HepG2 (cell line): ENCODE data around the gene EPS8L3. TPM values are rescaled to one million over a fixed set of nuclear protein-coding genes. Genes with fewer than 3 reads are reported as not detected.

Experiments used
- ATAC-seq: fragments of 200-7000 bp; cut with Tn5 transposase; 3 replicates; pipeline ENCODE4 v1.9.1; 2020; ENCODE audit warnings: mild to moderate bottlenecking, moderate library complexity
- BruUV-seq: library from RNA; stranded (reverse); fragments of 400-500 nt; replicated peaks from 2 replicates; lab custom pipeline; 2021; lab: Mats Ljungman, UMichigan
- CTCF ChIA-PET: fragments of 300-600 bp; formaldehyde crosslinking; extraction: SDS; loops from one replicate; lab custom pipeline; 2021; ENCODE audit warnings: low total read pairs, inconsistent platforms, low intra/inter-chr PET ratio; lab: Yijun Ruan, JAX
- POLR2A ChIA-PET: fragments of 350-600 bp; sonication (Branson Sonifier 250); formaldehyde crosslinking; loops from one replicate; lab custom pipeline; 2020; ENCODE audit warnings: antibody characterized with exemption, inconsistent platforms; lab: Yijun Ruan, JAX
- DNase-seq: peaks from one replicate; pipeline ENCODE4 v3.0.0-alpha.2; 2015; ENCODE audit warnings: low spot score
- FAIRE-seq: peaks from 3 replicates; lab custom pipeline; 2011; peaks lifted over from hg19 to GRCh38; lab: Jason Lieb, UNC
- H2AFZ ChIP-seq: one replicate; pipeline ENCODE4 v1.6.1; 2011; ENCODE audit warnings: low read length, inconsistent platforms
- H3K27ac ChIP-seq: fragments of 300-600 bp; 3 replicates; pipeline ENCODE4 v1.8.0; 2011; ENCODE audit warnings: mixed run types, mild to moderate bottlenecking, mixed read lengths, low read length, inconsistent platforms; ENCODE audit not compliant: insufficient read depth; ENCODE audit errors: extremely low read length
- H3K27me3 ChIP-seq, 2 experiments: fragments of 200-600 bp in 1 of 2; 2 replicates in 1 of 2; 3 replicates in 1 of 2; pipeline versions ENCODE4 v1.6.0 to v1.8.0; 2011; ENCODE audit warnings: low read length in 2 of 2, mild to moderate bottlenecking in 2 of 2, moderate library complexity in 2 of 2, inconsistent platforms in 1 of 2; ENCODE audit not compliant: insufficient read depth in 2 of 2, control insufficient read depth in 1 of 2
- H3K36me3 ChIP-seq, 2 experiments: fragments of 200-600 bp in 1 of 2; replicated peaks in 1 of 2; 2 replicates in 1 of 2; 3 replicates in 1 of 2; pipeline versions ENCODE4 v1.5.1 to v1.8.0; 2011; ENCODE audit warnings: low read length in 2 of 2, inconsistent platforms in 1 of 2; ENCODE audit not compliant: insufficient read depth in 2 of 2, control insufficient read depth in 1 of 2
- H3K4me1 ChIP-seq: 2 replicates; pipeline ENCODE4 v1.5.1; 2012; ENCODE audit warnings: low read length, inconsistent platforms; ENCODE audit not compliant: insufficient read depth
- H3K4me2 ChIP-seq: 2 replicates; pipeline ENCODE4 v1.6.0; 2011; ENCODE audit warnings: low read depth, low read length, inconsistent platforms
- H3K4me3 ChIP-seq, 3 experiments: fragments of 200-600 bp in 1 of 3; sonication (generic), shearing (Covaris generic) in 1 of 3; replicated peaks in 1 of 3; 2 replicates each; pipeline ENCODE4 v1.5.1; 2011 to 2016; ENCODE audit warnings: low read length in 3 of 3, inconsistent platforms in 2 of 3, low read depth in 2 of 3, mild to moderate bottlenecking in 2 of 3, control low read depth in 1 of 3, mixed read lengths in 1 of 3; ENCODE audit not compliant: insufficient read depth in 1 of 3
- H3K79me2 ChIP-seq: one replicate; pipeline ENCODE4 v1.6.1; 2011; ENCODE audit warnings: low read length, inconsistent platforms; ENCODE audit not compliant: insufficient read depth
- H3K9ac ChIP-seq: 2 replicates; pipeline ENCODE4 v1.6.0; 2011; ENCODE audit warnings: mild to moderate bottlenecking, low read depth, low read length, inconsistent platforms; ENCODE audit not compliant: insufficient read depth
- H3K9me3 ChIP-seq: 2 replicates; pipeline ENCODE4 v1.5.1; 2012; ENCODE audit warnings: mild to moderate bottlenecking, low read length
- H4K20me1 ChIP-seq: 2 replicates; pipeline ENCODE4 v1.6.0; 2011; ENCODE audit warnings: inconsistent platforms, mild to moderate bottlenecking, low read length, moderate library complexity; ENCODE audit not compliant: insufficient read depth
- CTCF ChIP-seq: sonication (generic); formaldehyde crosslinking; IDR thresholded peaks from 2 replicates; pipeline ENCODE4 v1.5.0; 2020; ENCODE audit warnings: mild to moderate bottlenecking, missing genetic modification reagents, moderate library complexity
- ELF4 ChIP-seq: sonication (generic); formaldehyde crosslinking; IDR thresholded peaks from 2 replicates; pipeline ENCODE4 v1.5.0; 2020; ENCODE audit warnings: missing genetic modification reagents, mild to moderate bottlenecking, moderate library complexity, borderline replicate concordance
- GABPA ChIP-seq, 2 experiments: IDR thresholded peaks; 2 replicates each; pipeline ENCODE4 v1.6.1; 2011 to 2016; ENCODE audit warnings: low read depth in 2 of 2, low read length in 1 of 2, missing biosample characterization in 1 of 2, missing genetic modification characterization in 1 of 2
- GATAD1 ChIP-seq: IDR thresholded peaks from 2 replicates; pipeline ENCODE4 v1.6.1; 2016; ENCODE audit warnings: missing genetic modification reagents, missing compliant biosample characterization
- NAIF1 ChIP-seq: sonication (generic); formaldehyde crosslinking; IDR thresholded peaks from 2 replicates; pipeline ENCODE4 v1.5.0; 2020; ENCODE audit warnings: mild to moderate bottlenecking, missing genetic modification reagents, borderline replicate concordance
- POGK ChIP-seq: sonication (generic); formaldehyde crosslinking; conservative IDR thresholded peaks from 2 replicates; pipeline ENCODE4 v1.8.0; 2022; ENCODE audit warnings: mild to moderate bottlenecking, moderate library complexity, missing genetic modification reagents
- POLR2AphosphoS5 ChIP-seq: IDR thresholded peaks from 2 replicates; pipeline ENCODE4 v1.6.1; 2012; ENCODE audit warnings: low read depth, low read length
- ZBTB7A ChIP-seq: sonication (generic); formaldehyde crosslinking; IDR thresholded peaks from 2 replicates; pipeline ENCODE4 v1.8.0; 2022; ENCODE audit warnings: mild to moderate bottlenecking, missing genetic modification reagents
- ZNF18 ChIP-seq: sonication (generic); formaldehyde crosslinking; IDR thresholded peaks from 2 replicates; pipeline ENCODE4 v1.8.0; 2022; ENCODE audit warnings: mild to moderate bottlenecking, missing genetic modification reagents; ENCODE audit not compliant: insufficient replicate concordance
- ZNF550 ChIP-seq: sonication (generic); formaldehyde crosslinking; IDR thresholded peaks from 2 replicates; pipeline ENCODE4 v1.4.0; 2020; ENCODE audit warnings: mild to moderate bottlenecking, missing genetic modification reagents, borderline replicate concordance
- ZNF879 ChIP-seq: sonication (generic); formaldehyde crosslinking; IDR thresholded peaks from 2 replicates; pipeline ENCODE4 v1.8.1; 2023; ENCODE audit warnings: missing genetic modification reagents
- WGBS: methylation state at CpG from one replicate; pipeline ENCODE4 v1.1.6; 2017; ENCODE audit warnings: low lambda C conversion rate; 5-methylcytosine and 5-hydroxymethylcytosine counted together
- in situ Hi-C: cut with HindIII; loops from 2 replicates; pipeline ENCODE4 v1.10.0; 2017; ENCODE audit warnings: low pct_unique_long_range_greater_than_20kb; ENCODE audit not compliant: extremely low pct_ligation_motif_present
- intact Hi-C: fragments of 100-400 bp; cut with micrococcal nuclease; formaldehyde crosslinking; loops from one replicate; pipeline ENCODE4 v1.10.0; 2022; ENCODE audit not compliant: unreplicated experiment
- polyA plus RNA-seq, 8 experiments: library from polyadenylated mRNA; depleted of rRNA in 3 of 8; stranded (reverse) in 7 of 8; unstranded in 1 of 8; fragments of >200 nt; fragmentation: Illumina TruSeq in 4 of 8; extraction: Trizol in 4 of 8; gene quantifications; 2 replicates each; pipeline versions ENCODE4 v1.2.1 to v1.2.3, GENCODE V29; 2011 to 2016; ENCODE audit warnings: low read depth in 4 of 8, missing spikeins in 1 of 8, mixed read lengths in 1 of 8; ENCODE audit not compliant: insufficient read depth in 1 of 8
- total RNA-seq, 5 experiments: library from RNA; depleted of rRNA; stranded (reverse); fragments of >200 nt; fragmentation: Illumina TruSeq; extraction: Trizol; gene quantifications; 2 replicates each; pipeline ENCODE4 v1.2.3, GENCODE V29; 2016; ENCODE audit warnings: low read depth in 1 of 5

EPS8L3 gene
- total and polyA plus RNA-seq, 2 of the 13 experiments (the other 11 are each of a cell fraction or from before 2014, with no cell fraction given), result 18.2 to 106 TPM

GRCh38 chr1:109762821-109763645, 690 bp downstream of the EPS8L3 start:
- Histone ChIP-seq H3K9ac (peak overlapping the region; percentile 80), H3K4me1 (peaks cover 80% of the 10 kb centered on the region), H4K20me1 (no peaks in the 10 kb centered on the region), H3K27ac (peak overlapping the region; percentile 74), H3K9me3 (no peaks in the 10 kb centered on the region), H3K4me3 (peak overlapping the region; percentile 76 to 88 (median 79)), H3K79me2 (peaks cover 24% of the 10 kb centered on the region), H3K36me3 (peaks cover 4 to 16% of the 10 kb centered on the region in 2 experiments; a peak in 2 of 5 replicates), H2AFZ (no peak overlapping the region), H3K27me3 (no peaks in the 10 kb centered on the region; a peak in 2 of 5 replicates), H3K4me2 (peak overlapping the region; percentile 92)
- DNase-seq, result no peak
- in situ Hi-C loops, result no loop called here
- CTCF ChIA-PET, result no interaction called here
- TSS peak; percentile 63 for BruUV-seq
- FAIRE-seq, result peak; percentile 28
- POLR2A ChIA-PET, result interaction anchor here (0.7 to 2.3 kb wide), 19 partner anchors 9 to 267 kb away, joined by 3 to 18 read pairs (median 4); partner anchors contain the start of genes AHCYL1, AMIGO1, GNAI3 and GSTM3
- intact Hi-C loops, result loop anchor here (1.0 kb wide), 1 partner anchor 10 kb away; no protein-coding TSS in a partner anchor
- WGBS, result 55% methylated on average over 11 of the region's 11 CpGs
- peak; percentile 2; the same call in 2 of the 3 replicates for ATAC-seq
- no peak for TF ChIP-seq NAIF1 (CRISPR knock-in tag)
- TF ChIP-seq ZNF18, result peak; percentile 7
- TF ChIP-seq GABPA (IDR thresholded peaks at IDR 0.05; ENCODE audit: low read depth, low read length), result no peak
- peak; percentile 31; the same call in 1 of the 2 replicates for TF ChIP-seq GABPA (CRISPR knock-in tag; IDR thresholded peaks at IDR 0.05; ENCODE audit: low read depth)
- TF ChIP-seq POGK (CRISPR knock-in tag), result no peak
- TF ChIP-seq ELF4 (CRISPR knock-in tag), result 0 out of 2 replicates have a peak, but pooled peaks have one; percentile 0
- peak; percentile 51 for TF ChIP-seq ZNF550 (CRISPR knock-in tag)
- 0 out of 2 replicates have a peak, but pooled peaks have one; percentile 4 for TF ChIP-seq GATAD1 (CRISPR knock-in tag)
- TF ChIP-seq POLR2AphosphoS5, result no peak
- TF ChIP-seq ZBTB7A (CRISPR knock-in tag), result no peak
- TF ChIP-seq CTCF (CRISPR knock-in tag), result no peak
- 0 out of 2 replicates have a peak, but pooled peaks have one; percentile 18 for TF ChIP-seq ZNF879 (CRISPR knock-in tag)
